Measurements from ENCODE around the gene FBF1.
"Not testable (repeated sequence)": the region's sequence is repeated elsewhere in the genome, so short reads cannot be mapped to it uniquely, and the experiment has no call there.

Gene FBF1

DNA sequence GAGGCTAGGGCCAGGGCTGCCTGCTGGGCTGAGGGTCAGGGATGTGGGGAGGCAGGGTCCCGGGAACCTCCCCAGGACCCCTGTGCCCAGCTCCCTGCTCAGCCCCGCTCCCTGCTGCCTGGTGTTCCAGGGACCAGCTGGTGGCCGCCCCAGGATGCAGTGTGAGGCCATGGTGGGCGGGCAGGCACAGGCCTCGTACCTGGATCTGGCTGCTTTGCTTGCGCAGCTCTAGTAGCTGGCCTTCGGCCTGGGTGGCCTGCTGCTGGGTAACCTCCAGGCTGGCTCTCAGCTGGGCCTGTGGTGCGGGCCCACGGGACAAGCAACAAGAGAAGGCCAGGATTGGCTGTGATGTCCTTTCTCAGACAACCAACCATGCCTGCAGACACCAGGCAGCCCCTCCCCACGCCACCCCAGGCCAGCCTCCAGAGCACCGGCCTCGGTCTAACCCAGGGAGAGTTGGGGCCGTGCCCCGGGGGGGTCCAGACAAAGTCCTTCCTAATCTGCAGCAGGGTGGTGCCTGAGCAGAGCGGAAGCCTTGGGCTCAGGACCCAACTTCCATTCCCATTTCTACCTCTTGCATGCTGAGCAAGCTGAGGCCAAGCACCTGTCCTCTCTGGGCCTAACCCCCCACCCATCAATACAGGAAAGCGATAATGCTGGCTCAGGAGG is 48.2 kb downstream of the FBF1 start:
- Histone ChIP-seq H3K4me1 (peaks cover 34 to 52% (median 44%) of the 10 kb centered on the region in 10 experiments), H3K9me3 (replicated peaks in 1 of 11) (no peaks in the 10 kb centered on the region), H3K4me3 (no peak overlapping the region), H3K27ac (peak overlapping the region in 4 of 11 experiments; percentile 4 to 96 (median 29); a peak in 5 of 22 replicates), H3K27me3 (no peaks in the 10 kb centered on the region), H4K20me1 (peaks cover 7 to 52% (median 36%) of the 10 kb centered on the region in 11 experiments; a peak in 19 of 22 replicates), H3K9ac (peak overlapping the region in 9 of 11 experiments; percentile 8 to 99 (median 93); a peak in 12 of 22 replicates), H3K36me3 (peaks cover 36 to 53% (median 41%) of the 10 kb centered on the region in 11 experiments), H3K4me2 (peak overlapping the region in 8 of 11 experiments; percentile 84 to 97 (median 93); a peak in 15 of 22 replicates)
- TF ChIP-seq Cebpa-rat (IDR thresholded peaks at IDR 0.05), result no peak

DNA sequence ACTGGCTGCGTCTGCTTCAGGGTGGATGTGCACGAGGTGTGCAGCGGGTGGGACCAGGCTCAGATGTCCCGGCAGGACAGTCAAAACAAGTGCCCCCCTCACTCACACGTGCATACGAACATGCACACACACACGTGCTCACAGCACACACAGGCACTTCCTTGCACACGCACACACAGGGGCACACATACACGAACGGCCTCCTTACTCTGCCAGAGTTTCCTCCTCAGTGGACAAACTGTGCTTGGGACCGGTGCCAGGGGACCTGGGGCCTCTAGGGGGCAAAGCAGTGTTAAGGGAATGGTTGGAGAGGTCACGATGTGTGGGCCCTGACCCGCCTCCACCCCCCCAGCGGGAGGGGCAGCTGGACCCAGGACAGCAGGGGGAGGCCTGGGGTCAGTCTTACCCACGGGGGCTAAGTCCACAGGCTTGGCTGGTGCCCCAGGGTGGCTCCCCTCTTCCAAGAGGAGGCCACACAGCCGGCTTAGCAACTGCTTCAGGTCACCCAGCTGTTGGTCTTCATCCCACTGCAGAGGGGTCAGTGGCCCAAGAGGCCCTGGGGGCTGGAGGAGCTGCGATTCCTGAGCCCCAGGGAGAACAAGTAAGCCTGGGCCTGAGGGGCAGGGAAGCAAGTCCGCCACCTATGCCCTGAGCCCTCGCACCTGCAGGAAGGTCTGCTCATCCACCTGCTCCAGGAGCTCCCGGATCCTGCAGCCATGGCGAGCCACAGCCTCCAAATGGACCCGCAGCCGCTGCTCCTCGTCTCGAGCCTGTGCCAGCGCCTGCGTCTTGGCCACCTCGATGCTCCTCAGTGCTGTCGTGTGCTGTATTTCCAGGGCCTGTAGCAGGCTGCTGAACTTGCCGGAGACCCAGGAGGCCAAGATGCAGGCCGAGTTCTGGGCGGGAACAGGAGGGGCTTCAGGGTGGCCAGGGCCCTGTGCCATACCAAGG is 49.0 kb downstream of the FBF1 start:
- Histone ChIP-seq H3K4me3 (no peak overlapping the region), H3K4me2 (no peak overlapping the region; a peak in 2 of 22 replicates), H3K9ac (peak overlapping the region in 6 of 11 experiments; percentile 26 to 97 (median 40); a peak in 5 of 22 replicates), H3K4me1 (peaks cover 27 to 44% (median 36%) of the 10 kb centered on the region in 10 experiments), H3K9me3 (replicated peaks in 1 of 11) (no peaks in the 10 kb centered on the region), H3K27ac (peak overlapping the region in 2 of 11 experiments; percentile 5 to 96; a peak in 1 of 22 replicates), H4K20me1 (peaks cover 7 to 52% (median 36%) of the 10 kb centered on the region in 11 experiments; a peak in 19 of 22 replicates), H3K27me3 (no peaks in the 10 kb centered on the region), H3K36me3 (peaks cover 35 to 50% (median 41%) of the 10 kb centered on the region in 11 experiments)
- no peak for TF ChIP-seq Cebpa-rat (IDR thresholded peaks at IDR 0.05)

DNA sequence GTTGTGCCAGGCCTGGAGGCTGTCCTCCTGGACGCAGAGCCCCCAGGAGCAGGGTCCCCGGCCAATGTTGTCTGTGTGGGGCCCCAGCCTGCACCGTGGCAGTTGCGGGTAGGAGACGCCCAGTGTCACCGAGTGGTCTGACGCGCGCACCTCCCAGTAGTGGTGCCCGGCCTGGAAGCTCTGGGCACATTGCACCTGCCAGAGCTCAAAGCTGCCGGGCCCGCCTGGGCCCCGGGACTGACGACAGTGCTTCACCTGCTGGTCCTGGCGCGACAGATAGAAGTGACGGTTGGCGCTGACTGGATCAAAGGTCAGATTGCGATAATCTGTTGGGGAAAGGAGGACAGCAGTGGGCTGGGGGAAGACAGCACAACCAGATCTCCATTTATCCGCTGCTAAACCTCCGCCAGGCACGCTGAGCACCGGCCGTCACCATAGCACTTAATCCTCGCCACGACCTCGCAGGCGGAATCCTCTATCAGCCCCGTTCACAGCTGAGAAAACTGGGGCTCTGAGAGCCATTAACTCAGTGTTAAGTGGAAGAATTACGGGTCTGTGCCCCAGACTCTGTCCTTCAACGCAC is 49.7 kb downstream of the FBF1 start:
- peak overlapping the region in 2 of 11 experiments; percentile 27 to 39; a peak in 1 of 22 replicates for H3K9ac ChIP-seq
- no peak overlapping the region for H3K4me3 ChIP-seq
- no peaks in the 10 kb centered on the region for H3K27me3 ChIP-seq
- H3K4me2 ChIP-seq, result no peak overlapping the region
- H3K4me1 ChIP-seq, result peaks cover 27 to 48% (median 36%) of the 10 kb centered on the region in 10 experiments
- peaks cover 35 to 50% (median 41%) of the 10 kb centered on the region in 11 experiments for H3K36me3 ChIP-seq
- H4K20me1 ChIP-seq, result peaks cover 7 to 52% (median 36%) of the 10 kb centered on the region in 11 experiments; a peak in 19 of 22 replicates
- H3K27ac ChIP-seq, result 0 out of 22 replicates have a peak overlapping the region, but pooled peaks of 1 of the 11 experiments have one; percentile 7
- no peak for TF ChIP-seq Cebpa-rat (IDR thresholded peaks at IDR 0.05)
- no peaks in the 10 kb centered on the region for H3K9me3 ChIP-seq (replicated peaks in 1 of 11)

GRCh38 chr17:75889454-75889853 is 51.4 kb downstream of the FBF1 start:
- Histone ChIP-seq H3K36me3 (peaks cover 35 to 50% (median 41%) of the 10 kb centered on the region in 11 experiments), H3K27me3 (no peaks in the 10 kb centered on the region), H3K27ac (no peak overlapping the region), H3K4me2 (no peak overlapping the region), H3K9me3 (replicated peaks in 1 of 11) (no peaks in the 10 kb centered on the region), H4K20me1 (peaks cover 7 to 44% (median 29%) of the 10 kb centered on the region in 11 experiments; a peak in 19 of 22 replicates), H3K9ac (no peak overlapping the region), H3K4me1 (peaks cover 30 to 48% (median 34%) of the 10 kb centered on the region in 10 experiments), H3K4me3 (no peak overlapping the region)
- no peak for TF ChIP-seq Cebpa-rat (IDR thresholded peaks at IDR 0.05)

DNA sequence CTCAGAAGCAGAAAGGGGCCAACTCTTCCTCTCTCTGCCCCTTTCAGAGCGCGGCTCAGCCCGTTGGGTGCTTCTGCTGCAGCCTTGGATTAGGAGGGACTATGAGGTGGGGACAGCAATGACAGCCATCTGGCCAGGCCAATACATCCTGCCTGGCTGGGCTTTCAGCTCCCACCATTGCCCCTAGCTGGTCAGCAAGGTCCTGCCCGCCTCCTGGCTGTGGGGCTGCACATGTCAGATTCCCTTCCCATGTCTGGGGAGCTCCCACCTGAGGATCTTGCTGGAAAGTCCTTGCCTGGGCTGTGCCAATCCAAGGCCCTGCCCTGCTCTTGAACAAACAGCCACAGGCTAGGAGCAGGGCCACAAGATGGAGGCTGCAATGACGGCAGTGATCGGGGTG is 52.4 kb downstream of the FBF1 start:
- peaks cover 32 to 50% (median 41%) of the 10 kb centered on the region in 11 experiments for H3K36me3 ChIP-seq
- no peaks in the 10 kb centered on the region for H3K27me3 ChIP-seq
- no peak overlapping the region for H3K4me3 ChIP-seq
- H3K4me2 ChIP-seq, result no peak overlapping the region
- H4K20me1 ChIP-seq, result peaks cover 7 to 34% (median 19%) of the 10 kb centered on the region in 11 experiments; a peak in 18 of 22 replicates
- H3K9ac ChIP-seq, result no peak overlapping the region
- no peak overlapping the region for H3K27ac ChIP-seq
- no peaks in the 10 kb centered on the region for H3K9me3 ChIP-seq (replicated peaks in 1 of 11)
- no peak for TF ChIP-seq Cebpa-rat (IDR thresholded peaks at IDR 0.05)
- H3K4me1 ChIP-seq, result peaks cover 21 to 45% (median 27%) of the 10 kb centered on the region in 10 experiments

DNA sequence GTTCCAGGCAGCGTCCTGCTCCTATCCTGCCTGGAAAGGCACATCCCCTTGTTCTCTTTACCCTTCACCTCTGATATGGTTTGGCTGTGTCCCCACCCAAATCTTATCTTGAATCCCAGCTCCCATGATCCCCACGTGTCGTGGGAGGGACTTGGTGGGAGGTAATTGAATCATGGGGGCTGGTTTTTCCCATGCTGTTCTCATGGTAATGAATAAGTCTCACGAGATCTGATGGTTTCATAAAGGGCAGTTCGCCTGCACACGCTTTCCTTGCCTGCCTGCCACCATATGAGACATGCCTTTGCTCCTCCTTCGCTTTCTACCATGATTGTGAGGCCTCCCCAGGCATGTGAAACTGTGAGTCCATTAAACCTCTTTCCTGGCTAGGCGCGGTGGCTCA is 55.0 kb downstream of the FBF1 start:
- not testable (repeated sequence) for H3K9me3 ChIP-seq (replicated peaks in 1 of 11); H3K27ac ChIP-seq; H4K20me1 ChIP-seq; H3K27me3 ChIP-seq; H3K9ac ChIP-seq; H3K4me3 ChIP-seq
- Histone ChIP-seq H3K36me3 (peaks cover 9 to 27% (median 19%) of the 10 kb centered on the region in 11 experiments), H3K4me2 (peak overlapping the region in 9 of 11 experiments; percentile 23 to 77 (median 58); a peak in 16 of 22 replicates), H3K4me1 (peaks cover 34 to 58% (median 44%) of the 10 kb centered on the region in 10 experiments)

DNA sequence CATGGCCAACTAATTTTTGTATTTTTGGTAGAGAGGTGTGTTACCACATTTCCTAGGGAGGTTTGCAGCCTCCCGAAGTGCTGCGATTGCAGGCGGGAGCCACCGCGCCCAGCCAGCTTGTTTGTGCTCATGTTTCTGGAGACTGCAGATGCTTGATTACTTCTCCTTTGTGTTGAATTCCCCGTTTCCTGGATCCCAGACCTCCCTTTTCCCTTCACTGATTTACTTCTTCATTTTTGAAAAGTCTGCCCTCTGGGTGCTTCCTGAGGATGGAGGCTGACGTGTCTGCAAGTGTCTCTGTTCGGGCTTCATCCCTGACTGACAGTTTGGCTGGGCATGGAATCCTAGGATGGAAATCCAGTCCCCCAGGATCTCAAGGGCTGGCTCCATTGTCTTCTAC is 55.4 kb downstream of the FBF1 start:
- H3K4me2 ChIP-seq, result peak overlapping the region in 9 of 11 experiments; percentile 23 to 77 (median 58); a peak in 17 of 22 replicates
- H3K36me3 ChIP-seq, result peaks cover 5 to 23% (median 15%) of the 10 kb centered on the region in 11 experiments; a peak in 21 of 22 replicates
- peaks cover 38 to 62% (median 49%) of the 10 kb centered on the region in 10 experiments for H3K4me1 ChIP-seq
- no peaks in the 10 kb centered on the region for H3K9me3 ChIP-seq (replicated peaks in 1 of 11)
- no peak for TF ChIP-seq Cebpa-rat (IDR thresholded peaks at IDR 0.05)
- H3K27ac ChIP-seq, result peak overlapping the region in 3 of 11 experiments; percentile 3 to 14 (median 5); a peak in 1 of 22 replicates
- H3K9ac ChIP-seq, result no peak overlapping the region
- peaks cover 0 to 6% (median 0%) of the 10 kb centered on the region in 11 experiments; a peak in 2 of 22 replicates for H4K20me1 ChIP-seq
- H3K4me3 ChIP-seq, result no peak overlapping the region
- peaks cover 0 to 8% (median 4%) of the 10 kb centered on the region in 11 experiments; a peak in 14 of 22 replicates for H3K27me3 ChIP-seq
